LNCaP clone FGC (cell line): Measurements from ENCODE around the gene CDH9.

Source experiments
- DNase-seq: peaks from one replicate; pipeline ENCODE4 v3.0.0-alpha.2; 2011; ENCODE audit warnings: low read depth
- H3K4me3 ChIP-seq: 2 replicates; pipeline ENCODE4 v1.5.1; 2011; ENCODE audit warnings: mild to moderate bottlenecking, low read depth, low read length, control low read depth
- CTCF ChIP-seq: IDR thresholded peaks from 2 replicates; pipeline ENCODE4 v1.5.1; 2012; ENCODE audit warnings: mild to moderate bottlenecking; ENCODE audit not compliant: control insufficient read depth, insufficient read depth; ENCODE audit errors: extremely low read depth

CDH9 gene

DNA sequence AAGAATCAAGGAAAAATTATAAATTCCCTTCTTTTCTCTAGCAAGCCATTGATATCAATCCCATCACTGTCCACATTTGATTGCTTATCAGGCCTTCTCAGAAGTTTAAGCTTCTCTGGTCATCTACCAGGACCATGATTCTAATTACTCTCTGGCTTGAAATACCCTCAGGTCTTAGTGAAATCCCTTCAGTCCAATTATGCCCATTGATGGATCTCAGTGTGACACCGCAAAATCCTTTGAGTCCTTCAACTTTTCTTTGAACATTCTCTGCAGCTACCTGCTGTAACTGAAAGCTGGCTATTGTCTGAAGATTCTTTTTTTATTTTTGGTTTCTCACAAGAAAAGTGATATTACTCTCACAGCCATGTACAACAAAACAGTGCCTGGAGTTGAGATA, 3.0 kb upstream of the CDH9 start:
- no peak for DNase-seq
- TF ChIP-seq CTCF: no peak

GRCh38 chr5:27034565-27034964, 3.8 kb downstream of the CDH9 start:
- no peak for DNase-seq
- TF ChIP-seq CTCF: no peak
- H3K4me3 ChIP-seq: no peak overlapping the region

More for the DNA sequence above, 3.0 kb upstream of the CDH9 start:
- no peak overlapping the region for H3K4me3 ChIP-seq

DNA sequence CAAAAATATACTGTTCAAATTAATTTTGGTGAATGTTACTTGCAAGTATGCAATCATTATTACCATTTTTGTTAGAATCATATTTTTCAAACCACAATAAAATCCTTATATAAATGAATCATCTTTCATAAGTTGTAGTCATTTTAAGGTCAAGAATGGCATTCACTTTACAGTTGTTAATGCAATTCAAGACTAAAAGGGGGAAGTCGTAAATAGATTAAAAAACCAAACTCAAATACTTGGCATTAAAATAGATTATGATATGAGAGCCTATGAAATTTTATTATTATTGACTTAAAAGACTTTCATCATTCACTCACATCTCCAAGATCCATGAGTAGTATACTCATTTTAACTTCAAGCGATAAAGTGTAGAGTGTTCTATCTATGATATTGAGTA, 11.6 kb downstream of the CDH9 start:
- no peak for DNase-seq
- H3K4me3 ChIP-seq: no peak overlapping the region
- TF ChIP-seq CTCF: no peak

- no peak for DNase-seq
- H3K4me3 ChIP-seq: no peak overlapping the region
- TF ChIP-seq CTCF: no peak
Observed at GRCh38 chr5:27026063-27026462, 12.3 kb downstream of the CDH9 start.

DNA sequence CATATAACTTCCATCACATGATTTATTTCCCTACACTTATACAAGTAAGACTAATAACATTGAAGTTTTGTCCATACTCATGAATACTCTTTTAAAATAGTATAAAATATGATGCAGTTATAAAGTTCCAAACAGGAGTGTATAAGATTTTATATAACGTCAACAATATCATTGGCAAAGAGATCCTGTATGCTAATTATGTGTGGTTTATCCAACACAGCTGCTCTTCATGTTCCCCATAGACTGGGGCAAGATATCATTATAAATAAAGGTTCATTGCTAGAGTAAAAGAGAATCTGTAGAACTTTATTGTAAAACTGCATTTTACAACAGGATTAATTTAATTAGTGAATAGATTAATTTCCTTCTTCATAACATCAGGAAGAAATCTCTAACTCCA, 16.9 kb downstream of the CDH9 start:
- TF ChIP-seq CTCF: no peak
- H3K4me3 ChIP-seq: no peak overlapping the region
- DNase-seq: no peak

GRCh38 chr5:27020973-27021372, 17.4 kb downstream of the CDH9 start:
- DNase-seq: peak; percentile 46

GRCh38 chr5:27015758-27016157, 22.6 kb downstream of the CDH9 start:
- TF ChIP-seq CTCF: no peak
- DNase-seq: no peak

More at GRCh38 chr5:27020973-27021372, 17.4 kb downstream of the CDH9 start:
- no peak overlapping the region for H3K4me3 ChIP-seq
- peak; percentile 47 for TF ChIP-seq CTCF

More at GRCh38 chr5:27015758-27016157, 22.6 kb downstream of the CDH9 start:
- H3K4me3 ChIP-seq: no peak overlapping the region
